Esophagus squamous epithelium (tissue), 4 donors: ENCODE data around the gene FCHSD1.

ENCODE experiments used
- CTCF ChIP-seq, 6 experiments: fragments of 450-650 bp in 4 of 6; fragments of 200-600 bp in 2 of 6; sonication (generic) in 2 of 6; IDR thresholded peaks; one replicate each; pipeline ENCODE4 v1.5.1; 2016 to 2019; ENCODE audit warnings: antibody characterized with exemption in 6 of 6, mild to moderate bottlenecking in 4 of 6, moderate library complexity in 4 of 6
- POLR2A ChIP-seq, 4 donors: fragments of 450-650 bp; IDR thresholded peaks; one replicate each; pipeline ENCODE4 v1.6.1; 2017; ENCODE audit warnings: antibody characterized with exemption in 4 of 4, mild to moderate bottlenecking in 4 of 4, moderate library complexity in 3 of 4

GRCh38 chr5:141605523-141606277 lies 45.5 kb downstream of the FCHSD1 start:
- TF ChIP-seq CTCF (IDR thresholded peaks at IDR 0.05) (no peak), POLR2A (IDR thresholded peaks at IDR 0.05) (no peak)
